PC-9 (cell line): ENCODE data around the gene CYB5RL.

Source experiments
- EZH2 ChIP-seq: fragments of 200-600 bp; sonication (generic); IDR thresholded peaks from 2 replicates; pipeline ENCODE4 v1.8.0; 2017; ENCODE audit warnings: antibody characterized with exemption, low read depth
- TF ChIP-seq, protein P1 (sequence below): fragments of 200-600 bp; sonication (generic); conservative IDR thresholded peaks from 2 replicates; pipeline ENCODE4 v1.6.1; 2017; ENCODE audit warnings: mixed run types, antibody characterized with exemption, mild to moderate bottlenecking, moderate library complexity

DNA sequence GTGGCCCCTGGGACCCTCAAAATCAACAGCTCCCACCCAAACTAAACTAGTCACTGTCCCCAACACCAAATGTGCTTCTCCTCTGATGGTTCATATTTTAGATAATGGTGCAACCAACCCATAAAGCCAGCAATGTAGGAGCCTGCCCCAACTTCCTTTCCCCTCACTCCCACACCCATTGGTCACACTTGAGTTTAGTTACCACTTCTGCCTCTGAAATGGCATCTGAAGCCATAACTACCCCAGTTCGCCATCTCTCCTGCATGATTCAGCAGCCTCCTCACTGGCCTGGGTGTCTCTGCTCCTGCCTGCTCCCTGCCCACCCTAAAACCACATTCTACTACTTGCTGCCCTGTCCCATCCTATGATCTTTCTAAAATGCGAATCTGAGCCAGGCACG lies 43.6 kb downstream of the CYB5RL start:
- no peak for TF ChIP-seq EZH2
- TF ChIP-seq, protein P1, sequence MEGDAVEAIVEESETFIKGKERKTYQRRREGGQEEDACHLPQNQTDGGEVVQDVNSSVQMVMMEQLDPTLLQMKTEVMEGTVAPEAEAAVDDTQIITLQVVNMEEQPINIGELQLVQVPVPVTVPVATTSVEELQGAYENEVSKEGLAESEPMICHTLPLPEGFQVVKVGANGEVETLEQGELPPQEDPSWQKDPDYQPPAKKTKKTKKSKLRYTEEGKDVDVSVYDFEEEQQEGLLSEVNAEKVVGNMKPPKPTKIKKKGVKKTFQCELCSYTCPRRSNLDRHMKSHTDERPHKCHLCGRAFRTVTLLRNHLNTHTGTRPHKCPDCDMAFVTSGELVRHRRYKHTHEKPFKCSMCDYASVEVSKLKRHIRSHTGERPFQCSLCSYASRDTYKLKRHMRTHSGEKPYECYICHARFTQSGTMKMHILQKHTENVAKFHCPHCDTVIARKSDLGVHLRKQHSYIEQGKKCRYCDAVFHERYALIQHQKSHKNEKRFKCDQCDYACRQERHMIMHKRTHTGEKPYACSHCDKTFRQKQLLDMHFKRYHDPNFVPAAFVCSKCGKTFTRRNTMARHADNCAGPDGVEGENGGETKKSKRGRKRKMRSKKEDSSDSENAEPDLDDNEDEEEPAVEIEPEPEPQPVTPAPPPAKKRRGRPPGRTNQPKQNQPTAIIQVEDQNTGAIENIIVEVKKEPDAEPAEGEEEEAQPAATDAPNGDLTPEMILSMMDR, result no peak
